H1 (cell line): ENCODE data around the gene DTX4. TPM values are rescaled to one million over a fixed set of nuclear protein-coding genes. Genes with fewer than 3 reads are reported as not detected.

ENCODE experiments used
- ATF2 ChIP-seq: IDR thresholded peaks from 2 replicates; pipeline ENCODE4 v1.6.1; 2012; ENCODE audit warnings: low read length, inconsistent platforms
- BCL11A ChIP-seq, 2 experiments: IDR thresholded peaks; one replicate each; pipeline ENCODE4 v1.6.1; 2011; ENCODE audit warnings: low read depth in 2 of 2, low read length in 2 of 2, mild to moderate bottlenecking in 2 of 2
- POLR2A ChIP-seq, 2 experiments: IDR thresholded peaks; 1 replicate in 1 of 2; 2 replicates in 1 of 2; pipeline ENCODE4 v1.6.1; 2011; ENCODE audit warnings: low read depth in 2 of 2, low read length in 2 of 2, mild to moderate bottlenecking in 2 of 2; ENCODE audit errors: control extremely low read depth in 1 of 2
- RNF2 ChIP-seq: fragments of 200-900, 300-1000 bp; sonication (generic); IDR thresholded peaks from 2 replicates; pipeline ENCODE4 v1.7.1; 2016; ENCODE audit warnings: borderline replicate concordance, low read depth, mild to moderate bottlenecking, antibody characterized with exemption, low read length; ENCODE audit not compliant: poor library complexity, severe bottlenecking; ENCODE audit errors: missing control alignments
- SAP30 ChIP-seq: fragments of 300-600 bp; sonication (generic); IDR thresholded peaks from 2 replicates; pipeline ENCODE4 v1.7.1; 2012; ENCODE audit warnings: low read length, moderate library complexity, mild to moderate bottlenecking, inconsistent platforms; ENCODE audit not compliant: insufficient read depth, insufficient replicate concordance
- SIX5 ChIP-seq: IDR thresholded peaks from 2 replicates; pipeline ENCODE4 v1.6.1; 2011; ENCODE audit warnings: mild to moderate bottlenecking, low read depth, low read length
- TCF12 ChIP-seq: IDR thresholded peaks from 2 replicates; pipeline ENCODE4 v1.6.1; 2011; ENCODE audit warnings: low read depth, mild to moderate bottlenecking, low read length
- polyA plus RNA-seq, 7 experiments: library from polyadenylated mRNA; depleted of rRNA in 3 of 7; stranded (reverse) in 5 of 7; unstranded in 2 of 7; fragments of >200 nt in 5 of 7; fragments of 200-250 nt in 2 of 7; gene quantifications; 1 replicate in 5 of 7; 2 replicates in 1 of 7; 4 replicates in 1 of 7; pipeline versions ENCODE4 v1.2.1 to v1.2.3, GENCODE V29; 2011 to 2013; ENCODE audit warnings: missing spikeins in 2 of 7, mixed read lengths in 2 of 7
- total RNA-seq: library from RNA; stranded (reverse); fragmentation: NEBNext Ultra II Directional; extraction: Animal tissue kit (Norgen Biotek cat#: 25700); gene quantifications from 2 replicates; pipeline ENCODE4 v1.2.1, GENCODE V29; 2021

The DTX4 gene
- total and polyA plus RNA-seq, 2 of the 8 experiments (the other 6 are each of a cell fraction or from before 2014, with no cell fraction given): 5.1 to 18.8 TPM

DNA sequence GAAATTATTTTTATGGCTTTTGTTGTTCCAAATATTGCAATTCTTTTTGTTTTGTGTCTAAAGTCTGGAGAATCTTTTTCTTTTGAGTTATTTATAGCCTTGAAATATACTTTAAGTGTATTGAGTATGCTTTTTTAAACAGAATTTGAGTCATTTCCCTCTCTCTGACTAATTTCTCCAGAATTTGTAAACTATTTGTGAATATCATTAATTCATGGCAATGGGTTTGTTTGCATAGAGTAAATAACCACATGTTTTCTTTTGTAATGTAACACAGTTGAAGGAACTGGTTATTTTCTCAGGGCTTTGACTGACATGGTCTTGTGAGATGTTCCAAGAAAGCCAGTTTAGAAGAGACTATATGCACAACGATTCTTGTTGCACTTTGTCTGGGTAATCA lies 71.7 kb downstream of the DTX4 start (continued):
- no peak for TF ChIP-seq TCF12
- TF ChIP-seq POLR2A (IDR thresholded peaks at IDR 0.05; ENCODE audit: control extremely low read depth in 1 of 2, low read depth in 2 of 2, low read length in 2 of 2): no peak
- TF ChIP-seq SAP30: no peak
- TF ChIP-seq BCL11A (IDR thresholded peaks at IDR 0.05; ENCODE audit: low read depth in 2 of 2, low read length in 2 of 2): no peak
- TF ChIP-seq SIX5: no peak
- no peak for TF ChIP-seq RNF2
- TF ChIP-seq ATF2: no peak
